Measurements from ENCODE around the gene AADACL4. TPM values are rescaled to one million over a fixed set of nuclear protein-coding genes. Genes with fewer than 3 reads are reported as not detected.
A peak's percentile ranks its signal among the peaks of the same experiment; 100 is the strongest.

Gene AADACL4
- total and polyA plus RNA-seq, 8 donors: not detected

GRCh38 chr1:12609469-12610003, 34.3 kb upstream of the AADACL4 start:
- Histone ChIP-seq H3K4me1 (peaks cover 11 to 32% (median 23%) of the 10 kb centered on the region in 3 donors), H3K27ac (no peak overlapping the region), H3K4me3 (no peak overlapping the region), H3K27me3 (no peaks in the 10 kb centered on the region), H3K36me3 (peaks cover 3 to 5% (median 4%) of the 10 kb centered on the region in 3 donors), H3K9me3 (no peaks in the 10 kb centered on the region)
- TF ChIP-seq CTCF (IDR thresholded peaks at IDR 0.05): no peak
- peak in 1 of 6 donors; percentile 36 for DNase-seq
- intact Hi-C loops (cut with DNase I): loop anchor here in 1 of 3 donors (10.0 kb wide), 2 partner anchors 135 to 205 kb away; no protein-coding TSS in a partner anchor
- FAIRE-seq: no peak
- 66 to 74% methylated on average over 5 of the region's 5 CpGs for WGBS, 2 donors
- ATAC-seq: no peak

- DNase-seq (no peak), FAIRE-seq (no peak), ATAC-seq (no peak)
- Histone ChIP-seq H3K27ac (no peak overlapping the region), H3K27me3 (no peaks in the 10 kb centered on the region), H3K36me3 (peaks cover 3 to 5% (median 4%) of the 10 kb centered on the region in 3 donors), H3K4me1 (peaks cover 11 to 29% (median 18%) of the 10 kb centered on the region in 3 donors), H3K4me3 (no peak overlapping the region), H3K9me3 (no peaks in the 10 kb centered on the region)
- no peak for TF ChIP-seq CTCF (IDR thresholded peaks at IDR 0.05)
- 86 to 90% methylated on average over 7 of the region's 7 CpGs for WGBS, 2 donors
- intact Hi-C loops (cut with DNase I): loop anchor here in 1 of 3 donors (10.0 kb wide), 2 partner anchors 136 to 206 kb away; no protein-coding TSS in a partner anchor
Measured at GRCh38 chr1:12610305-12610935, 33.5 kb upstream of the AADACL4 start.

- 79 to 86% methylated on average over 7 of the region's 7 CpGs for WGBS, 2 donors
- H3K27me3 ChIP-seq: no peaks in the 10 kb centered on the region
- H3K9me3 ChIP-seq: no peaks in the 10 kb centered on the region
- no peak overlapping the region for H3K27ac ChIP-seq
- ATAC-seq: no peak
- no peak for FAIRE-seq
- DNase-seq: no peak
- H3K36me3 ChIP-seq: peaks cover 3 to 5% (median 4%) of the 10 kb centered on the region in 3 donors
- H3K4me3 ChIP-seq: no peak overlapping the region
- intact Hi-C loops (cut with DNase I): loop anchor here in 1 of 3 donors (10.0 kb wide), 2 partner anchors 136 to 206 kb away; no protein-coding TSS in a partner anchor
- TF ChIP-seq CTCF (IDR thresholded peaks at IDR 0.05): no peak
- H3K4me1 ChIP-seq: peaks cover 11 to 28% (median 18%) of the 10 kb centered on the region in 3 donors
Measured at GRCh38 chr1:12610941-12611340, 32.9 kb upstream of the AADACL4 start.

GRCh38 chr1:12613180-12613579, 30.7 kb upstream of the AADACL4 start:
- TF ChIP-seq CTCF (IDR thresholded peaks at IDR 0.05): no peak
- 72% methylated on average over 4 of the region's 4 CpGs for WGBS, 2 donors
- no peaks in the 10 kb centered on the region for H3K27me3 ChIP-seq
- peaks cover 11 to 28% (median 18%) of the 10 kb centered on the region in 3 donors for H3K4me1 ChIP-seq
- H3K36me3 ChIP-seq: peaks cover 3 to 5% (median 4%) of the 10 kb centered on the region in 3 donors
- no peaks in the 10 kb centered on the region for H3K9me3 ChIP-seq
- H3K27ac ChIP-seq: peak overlapping the region in 2 of 4 donors; percentile 97 to 98
- no peak overlapping the region for H3K4me3 ChIP-seq
- FAIRE-seq (no peak), DNase-seq (peak in 1 of 6 donors; percentile 18), ATAC-seq (no peak)
- intact Hi-C loops (cut with DNase I): loop anchor here in 1 of 3 donors (10.0 kb wide), 2 partner anchors 138 to 208 kb away; no protein-coding TSS in a partner anchor
